M059J (cell line): ENCODE measurements around the gene SDK1. TPM values are rescaled to one million over a fixed set of nuclear protein-coding genes. Genes with fewer than 3 reads are reported as not detected.
A peak's percentile ranks its signal among the peaks of the same experiment; 100 is the strongest.

Source experiments
- DNase-seq: peaks from one replicate; pipeline ENCODE4 v3.0.0-alpha.2; 2012; ENCODE audit warnings: low read depth
- total RNA-seq: library from RNA; depleted of rRNA; stranded (reverse); fragments of >200 nt; shearing (Covaris generic); gene quantifications from 2 replicates; pipeline ENCODE4 v1.2.3, GENCODE V29; 2014

The SDK1 gene
- total RNA-seq, 1 experiment from 2014 or later, result under 0.01 TPM

DNA sequence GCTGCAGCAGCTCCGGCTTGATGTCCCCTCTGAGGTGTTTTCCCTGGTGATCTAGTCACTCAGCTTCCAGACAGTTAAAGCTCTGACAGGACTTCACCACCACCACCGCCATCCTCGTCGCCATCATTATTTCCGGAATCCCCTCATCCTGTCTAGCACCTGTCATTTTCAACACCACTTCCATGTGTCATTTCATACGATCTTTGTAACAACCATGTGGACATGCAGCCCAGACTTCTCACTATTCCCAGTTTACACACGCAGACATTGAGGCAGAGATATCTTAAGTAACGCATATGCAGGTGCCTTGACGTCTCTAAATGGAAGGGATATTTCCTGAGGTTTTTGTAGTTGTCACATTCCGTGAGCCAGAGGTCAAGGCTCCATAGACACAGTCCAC lies 850.5 kb downstream of the SDK1 start:
- DNase-seq, result no peak

DNA sequence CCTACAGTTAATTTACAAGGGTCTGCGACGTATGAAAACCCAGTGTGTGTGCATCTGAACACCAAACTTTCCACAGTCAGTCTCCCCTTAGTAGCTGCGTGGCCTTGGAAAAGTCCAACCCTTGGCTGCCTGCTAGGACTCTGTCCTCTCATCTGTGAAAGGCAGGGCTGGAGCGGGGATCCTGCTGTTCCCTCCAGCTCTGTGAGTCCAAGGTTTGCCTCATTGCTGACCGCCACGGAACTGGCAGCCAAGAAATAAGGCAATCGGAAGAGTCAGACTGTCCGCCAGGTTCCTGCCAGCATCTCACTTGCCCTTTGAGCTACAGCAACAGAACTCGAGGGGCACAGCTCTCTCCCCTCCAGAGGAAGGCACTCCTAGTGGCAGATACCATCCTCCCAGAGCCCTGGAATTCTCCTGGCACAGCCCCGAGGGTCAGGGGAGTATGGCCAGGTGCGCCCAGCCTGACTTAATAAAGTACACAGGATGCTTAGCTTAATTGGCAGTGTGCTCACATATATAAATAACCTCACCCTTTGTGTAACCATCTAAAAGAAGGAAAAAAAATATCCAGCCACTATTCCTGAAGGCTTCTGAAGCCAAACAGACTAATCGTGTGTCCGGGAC lies 851.0 kb downstream of the SDK1 start:
- DNase-seq, result no peak

DNA sequence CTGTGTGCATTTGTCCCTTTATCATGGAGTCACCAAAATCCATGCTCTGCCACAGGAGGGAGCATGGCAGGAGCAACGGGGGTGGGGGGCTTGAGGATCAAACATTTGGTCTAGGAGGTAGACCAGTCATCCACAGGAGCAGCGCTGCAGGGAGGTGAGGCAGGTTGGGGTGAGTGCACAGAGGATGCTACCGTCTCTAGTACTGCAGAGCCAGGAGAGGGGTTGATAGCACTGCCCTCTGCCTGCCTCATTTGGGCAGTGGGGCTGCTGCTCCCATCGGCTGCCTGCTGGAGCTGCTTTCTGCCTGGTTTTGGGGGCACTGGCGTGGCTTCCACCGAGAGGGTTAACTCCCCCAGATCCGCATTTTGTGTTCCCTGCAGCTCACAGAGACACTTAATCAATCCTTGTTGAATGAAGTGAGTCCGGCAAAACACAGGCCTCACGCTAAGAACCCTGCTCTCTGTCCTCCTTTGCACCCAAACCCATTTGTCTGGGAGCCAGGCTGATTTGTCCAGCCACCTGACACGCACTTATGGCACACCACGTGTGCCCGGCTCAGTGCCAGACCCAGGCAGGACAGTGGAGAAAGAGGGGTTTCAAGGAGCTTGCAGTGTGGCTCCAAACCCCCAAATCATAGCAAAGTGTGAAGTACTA lies 854.0 kb downstream of the SDK1 start:
- no peak for DNase-seq

GRCh38 chr7:4156190-4156589 lies 855.1 kb downstream of the SDK1 start:
- DNase-seq, result no peak

GRCh38 chr7:4157651-4158050 lies 856.6 kb downstream of the SDK1 start:
- DNase-seq, result no peak

DNA sequence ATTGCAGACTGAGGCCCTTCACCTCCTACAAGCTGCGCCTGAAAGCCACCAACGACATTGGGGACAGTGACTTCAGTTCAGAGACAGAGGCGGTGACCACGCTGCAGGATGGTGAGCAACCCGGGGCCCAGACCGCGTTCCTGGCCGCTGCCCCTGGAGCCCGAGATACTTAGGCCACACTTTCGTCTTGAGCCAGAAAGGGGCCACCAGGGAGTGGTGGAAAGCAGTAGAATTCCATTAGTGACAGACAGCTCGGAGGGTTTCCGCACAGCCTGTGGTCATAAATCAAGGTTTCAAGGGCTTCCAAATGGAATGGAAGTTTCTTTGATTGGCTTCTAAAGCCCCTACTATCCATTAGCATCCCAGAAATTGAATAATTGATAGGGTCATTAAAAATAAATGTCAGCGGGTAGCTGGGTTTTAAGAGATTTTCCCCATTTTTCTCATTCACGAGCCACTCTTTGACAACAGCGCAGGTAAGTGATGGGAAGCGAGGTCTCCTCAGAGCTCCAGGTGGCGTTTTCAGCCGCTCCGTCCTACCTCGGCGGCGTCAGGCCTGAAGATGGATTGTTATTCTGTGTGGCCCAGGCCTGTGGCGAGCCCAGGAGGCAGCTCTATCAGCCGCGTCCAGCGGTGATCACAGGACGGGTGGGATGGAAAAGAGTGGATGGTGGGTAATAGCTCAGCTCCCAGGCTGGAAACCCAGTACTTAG lies 857.5 kb downstream of the SDK1 start:
- no peak for DNase-seq

DNA sequence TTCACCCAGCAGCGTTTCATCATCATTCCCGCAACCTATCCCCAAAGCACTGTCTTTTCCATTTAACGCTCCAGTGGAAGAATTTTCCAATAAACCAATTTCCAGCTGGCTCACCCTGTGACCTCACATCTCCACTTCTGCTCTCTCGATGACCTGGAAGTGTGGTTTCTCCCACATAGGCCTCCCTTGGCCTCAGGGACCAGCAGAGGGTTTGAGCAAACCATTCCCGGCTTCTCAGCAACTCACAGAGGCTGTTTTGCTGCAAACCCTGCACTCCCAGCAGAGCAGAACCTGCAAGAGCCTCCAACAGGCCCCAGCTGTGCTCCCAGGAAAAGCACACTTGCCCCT lies 858.1 kb downstream of the SDK1 start:
- DNase-seq, result no peak

DNA sequence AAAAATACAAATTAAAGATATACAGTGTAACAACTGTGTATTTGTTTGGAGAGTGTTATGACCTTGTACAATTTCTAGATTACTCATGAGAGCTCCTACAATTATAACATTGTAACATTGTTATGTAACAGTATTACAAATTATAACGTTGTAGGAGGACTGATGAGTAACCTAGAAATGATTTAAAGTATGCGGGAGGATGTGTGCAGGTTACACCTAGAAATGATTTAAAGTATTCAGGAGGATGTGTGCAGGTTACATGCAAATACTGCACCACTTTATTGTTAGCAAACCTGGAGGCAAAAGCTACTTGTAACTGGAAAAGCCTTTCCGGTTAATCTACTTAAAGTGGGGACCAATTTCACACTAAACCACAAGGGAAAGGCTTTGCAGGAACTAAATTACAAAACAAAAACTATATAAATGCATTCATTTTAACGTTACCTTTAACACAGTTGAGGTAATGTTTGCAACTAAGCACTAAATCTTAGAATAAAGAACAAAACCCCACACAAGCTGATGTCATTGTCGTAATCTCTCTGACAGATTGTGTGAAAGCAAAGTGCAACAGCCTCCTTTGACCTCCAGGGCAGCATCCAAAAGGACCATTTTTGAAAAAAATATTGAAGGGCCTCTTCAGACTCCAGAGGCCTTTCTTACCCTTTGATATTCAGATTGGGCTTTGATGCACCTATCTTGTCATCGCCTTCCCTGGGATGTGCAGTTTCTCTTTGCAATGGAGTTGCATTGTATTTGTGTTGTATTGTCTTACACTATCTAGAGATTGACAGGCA lies 858.9 kb downstream of the SDK1 start:
- no peak for DNase-seq

DNA sequence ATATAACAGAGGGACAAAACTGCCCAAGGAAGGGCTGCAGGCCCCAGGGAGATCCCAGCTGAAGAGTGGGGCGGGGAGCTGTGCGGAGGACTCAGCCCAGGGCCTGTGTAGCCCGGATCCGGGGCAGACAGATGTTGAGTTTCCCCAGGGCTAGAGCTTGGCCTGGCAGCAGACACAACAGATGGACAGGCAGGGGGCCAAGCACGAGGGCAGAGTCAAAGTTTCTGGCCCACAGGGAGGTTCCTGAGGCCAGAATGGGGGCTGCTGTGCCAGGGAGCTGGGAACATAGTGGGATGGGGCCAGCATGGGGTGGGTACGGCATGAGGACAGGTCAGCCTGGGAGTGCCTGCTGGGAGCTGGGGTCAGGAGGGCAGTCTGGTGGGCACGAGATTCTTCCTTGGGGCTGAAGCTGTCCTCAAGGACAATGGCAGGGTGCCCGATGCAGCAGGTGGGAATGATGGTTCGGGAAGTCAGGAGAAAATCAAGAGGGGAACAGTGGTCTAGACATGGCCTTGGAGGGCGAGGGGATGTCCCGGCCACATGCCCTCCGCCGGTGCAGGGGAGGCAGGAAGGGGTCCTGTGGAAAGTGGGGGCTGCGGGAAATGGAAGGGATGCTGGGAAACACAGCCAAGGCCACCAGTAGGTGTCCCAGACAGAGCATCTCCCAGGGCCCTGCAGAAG lies 862.0 kb downstream of the SDK1 start:
- no peak for DNase-seq

- DNase-seq, result no peak
Measured at GRCh38 chr7:4163565-4164203, 862.6 kb downstream of the SDK1 start.

DNA sequence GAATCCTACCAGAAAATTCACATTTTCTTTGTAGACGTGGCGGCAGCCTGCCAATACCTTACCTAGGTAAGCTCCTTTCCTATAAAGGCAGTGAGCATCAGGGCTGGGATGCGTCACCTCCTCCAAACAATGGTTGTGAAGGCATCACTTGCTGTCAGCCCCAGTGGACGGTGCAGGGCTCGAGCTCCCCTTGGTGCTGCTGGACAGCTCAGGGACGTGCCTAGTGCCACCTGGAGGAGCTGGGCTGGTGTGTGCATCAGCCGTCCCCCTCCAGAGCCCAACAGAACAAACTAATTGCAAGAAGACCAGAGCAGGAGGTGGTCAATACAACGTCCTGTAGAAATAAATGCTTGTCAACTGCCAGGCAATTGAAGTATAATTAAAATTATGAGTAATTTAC lies 863.5 kb downstream of the SDK1 start:
- peak; percentile 13 for DNase-seq

DNA sequence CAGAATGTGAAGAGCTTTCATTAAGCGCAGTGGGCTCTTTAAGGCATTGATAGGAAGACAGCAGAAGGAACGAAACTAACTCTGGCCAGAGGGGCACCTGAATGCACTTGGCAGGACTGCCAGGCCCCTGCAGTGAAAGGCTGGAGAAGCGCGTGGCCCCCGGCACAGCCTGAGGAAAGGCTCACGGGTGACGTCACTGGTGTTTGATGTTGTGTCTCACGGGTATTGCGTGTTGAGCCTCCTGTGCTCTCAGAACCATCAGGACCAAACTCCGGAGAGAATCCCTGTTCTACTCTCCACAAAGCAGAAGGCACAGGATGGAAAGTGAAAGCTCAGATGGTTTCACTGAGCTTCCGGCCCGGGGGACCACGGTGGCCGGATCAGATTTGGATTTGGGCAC lies 865.3 kb downstream of the SDK1 start:
- no peak for DNase-seq

DNA sequence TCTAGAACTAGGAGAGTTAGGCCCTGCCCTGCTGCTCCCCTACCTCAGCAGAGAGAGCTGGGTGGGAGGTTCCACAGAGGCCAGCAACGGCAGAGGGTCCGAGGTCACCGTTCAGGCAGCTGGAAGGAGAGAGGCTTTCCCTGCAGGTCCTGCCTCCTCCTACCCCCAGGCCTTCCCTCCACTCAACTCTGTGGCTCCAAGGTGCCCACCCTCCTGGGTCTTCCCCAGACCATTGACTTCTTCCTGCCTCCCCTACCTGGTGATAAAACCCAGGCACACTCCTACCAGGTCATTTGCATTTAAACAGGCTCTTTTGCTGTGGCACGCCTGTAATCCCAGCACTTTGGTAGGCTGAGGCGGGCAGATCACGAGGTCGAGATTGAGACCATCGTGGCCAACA lies 865.8 kb downstream of the SDK1 start:
- no peak for DNase-seq

DNA sequence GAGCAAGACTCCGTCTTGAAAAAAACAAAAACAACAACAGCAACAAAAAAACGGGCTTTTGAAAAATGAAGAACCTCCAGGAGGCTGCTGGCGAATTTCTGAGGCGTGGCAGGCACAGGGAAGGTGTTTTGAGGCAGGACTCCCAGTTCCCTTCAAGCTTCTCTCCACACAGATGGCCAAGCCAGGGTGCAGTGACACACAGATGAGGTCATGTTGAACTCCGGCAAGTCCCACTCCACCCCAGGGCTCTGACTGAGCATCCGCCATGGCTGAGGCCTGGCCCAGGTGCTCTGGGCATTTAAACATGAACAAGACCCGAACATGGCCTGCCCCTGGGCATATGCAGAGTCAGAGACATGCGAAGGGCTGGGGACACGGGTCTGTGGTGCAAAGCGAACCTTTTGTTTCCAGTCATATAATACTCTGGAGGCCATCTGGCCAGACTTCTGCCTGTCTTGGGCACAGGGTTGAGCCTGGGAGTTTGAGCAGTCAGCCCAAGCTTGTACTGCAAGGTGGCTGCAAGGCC lies 866.4 kb downstream of the SDK1 start:
- DNase-seq, result peak; percentile 7

DNA sequence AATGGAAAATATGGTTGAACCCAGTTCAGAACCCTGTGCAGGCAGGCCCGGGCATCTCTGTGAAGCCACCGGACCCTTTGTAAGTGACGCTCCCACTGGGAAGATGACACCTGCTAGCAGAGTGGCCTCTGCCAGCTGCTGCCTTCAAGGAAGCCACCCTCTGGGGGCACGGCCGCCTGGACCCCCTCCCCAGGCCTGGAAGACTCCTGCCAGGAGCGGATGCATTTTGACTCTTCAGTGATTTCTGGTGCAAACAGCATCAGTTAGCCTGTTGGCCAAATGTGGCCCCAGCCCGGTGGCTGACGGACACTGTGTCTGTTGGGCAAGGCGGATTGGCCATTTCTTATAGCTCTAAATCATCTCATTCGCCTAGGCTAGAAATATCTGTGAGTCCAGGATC lies 867.0 kb downstream of the SDK1 start:
- DNase-seq, result no peak

DNA sequence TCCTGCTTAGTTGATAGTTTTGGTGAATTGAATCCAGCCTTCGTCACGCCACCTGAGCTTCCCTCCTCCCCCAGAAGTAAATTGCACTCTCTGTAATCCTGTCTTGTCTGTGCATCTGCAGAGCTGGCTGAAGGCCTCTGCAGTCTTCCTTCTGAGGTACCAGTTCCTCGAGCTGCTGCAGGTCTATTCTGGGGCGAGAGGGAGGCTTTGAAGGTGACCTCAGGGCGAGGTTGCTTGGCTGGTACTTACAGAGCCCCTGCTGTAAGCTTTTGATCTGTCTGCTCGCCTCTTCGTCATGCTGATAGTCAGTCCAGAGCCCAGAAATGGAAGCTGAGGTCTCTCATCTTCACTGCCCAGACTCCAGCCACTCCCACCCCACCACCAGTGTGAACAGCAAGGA lies 867.5 kb downstream of the SDK1 start:
- DNase-seq, result no peak

DNA sequence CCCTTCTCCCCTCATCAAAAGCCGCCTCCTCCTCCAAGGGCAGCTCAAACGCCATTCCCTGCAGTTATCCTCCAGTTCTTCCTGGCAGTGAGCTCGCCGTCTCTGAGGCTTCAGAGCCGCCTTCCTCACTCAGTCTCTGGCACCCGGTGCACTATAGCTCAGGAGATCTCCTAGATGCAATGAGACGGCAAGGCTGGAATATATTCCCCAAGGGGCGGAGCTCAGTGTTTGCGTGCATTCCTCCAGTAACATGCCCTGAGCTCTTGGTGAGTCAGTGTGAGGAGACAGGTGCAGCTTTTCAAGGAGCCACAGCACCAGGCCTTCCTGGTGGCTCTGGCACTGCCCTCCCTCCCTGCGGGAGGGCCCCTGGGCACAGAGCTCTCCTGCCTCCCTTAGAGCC lies 868.4 kb downstream of the SDK1 start:
- DNase-seq, result peak; percentile 25

DNA sequence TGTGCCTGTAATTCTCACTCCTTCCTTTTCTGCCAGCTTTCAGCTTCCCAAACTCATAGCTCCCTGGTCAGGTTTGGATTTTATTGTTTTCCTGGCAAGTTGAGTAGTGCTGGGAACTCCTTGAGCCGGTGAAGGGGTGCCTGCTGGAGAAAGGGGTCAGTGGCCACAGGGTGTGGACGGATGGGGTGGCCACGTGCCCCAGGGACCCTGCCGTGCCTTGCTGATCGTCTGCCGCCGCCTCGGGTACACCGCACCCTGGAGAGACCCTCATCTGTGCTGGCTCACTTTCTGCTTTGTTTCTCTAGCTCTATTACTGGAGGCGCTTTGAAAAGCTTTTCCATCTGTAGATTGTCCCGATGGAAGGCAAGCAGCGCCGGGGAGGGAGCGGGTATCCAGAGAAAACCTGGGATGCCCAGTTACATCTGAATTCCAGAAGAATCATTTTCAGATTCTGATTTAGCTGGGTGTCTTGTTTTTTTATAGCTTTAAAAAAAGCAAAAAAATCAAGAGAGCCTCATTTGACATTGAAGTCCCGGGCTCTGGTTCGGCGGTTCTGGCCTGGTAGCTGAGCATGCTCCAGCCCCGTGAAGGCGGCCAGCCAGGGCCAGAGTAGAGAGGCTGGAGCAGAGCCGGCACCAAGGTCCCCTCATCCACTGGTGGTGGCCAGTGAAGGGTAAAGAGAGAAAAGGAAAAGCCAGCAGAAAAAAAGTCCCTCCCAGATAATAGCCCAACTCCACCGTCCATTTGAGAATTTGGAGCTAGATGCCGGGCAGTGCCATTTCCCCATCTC lies 870.1 kb downstream of the SDK1 start:
- no peak for DNase-seq

- DNase-seq, result no peak
Measured at GRCh38 chr7:4172883-4173282, 871.8 kb downstream of the SDK1 start.

DNA sequence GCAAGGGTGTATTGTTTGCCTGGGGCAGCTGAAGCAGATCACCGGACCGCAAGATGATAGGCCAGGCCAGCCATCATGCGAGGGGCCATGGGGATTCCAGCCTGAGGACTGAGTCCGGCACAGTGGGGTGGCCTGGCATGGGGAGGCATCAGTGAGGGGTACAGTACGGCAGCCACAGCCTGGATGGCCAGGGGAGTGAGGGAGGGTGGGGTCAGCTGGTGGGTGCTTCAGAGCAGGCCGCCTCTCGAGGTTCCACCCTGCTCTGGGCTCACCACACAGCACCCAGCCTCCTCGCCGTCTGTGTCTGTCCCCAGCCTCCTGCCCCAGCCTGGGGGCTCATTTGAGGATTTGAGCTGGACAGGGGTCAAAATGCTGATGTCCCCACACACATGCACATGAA lies 872.6 kb downstream of the SDK1 start:
- DNase-seq, result no peak
